CMK (cell line): ENCODE data around the gene SCP2.

Source experiments
- DNase-seq: peaks from one replicate; pipeline ENCODE4 v3.0.0-alpha.2; 2010; ENCODE audit warnings: low read depth

SCP2 gene

DNA sequence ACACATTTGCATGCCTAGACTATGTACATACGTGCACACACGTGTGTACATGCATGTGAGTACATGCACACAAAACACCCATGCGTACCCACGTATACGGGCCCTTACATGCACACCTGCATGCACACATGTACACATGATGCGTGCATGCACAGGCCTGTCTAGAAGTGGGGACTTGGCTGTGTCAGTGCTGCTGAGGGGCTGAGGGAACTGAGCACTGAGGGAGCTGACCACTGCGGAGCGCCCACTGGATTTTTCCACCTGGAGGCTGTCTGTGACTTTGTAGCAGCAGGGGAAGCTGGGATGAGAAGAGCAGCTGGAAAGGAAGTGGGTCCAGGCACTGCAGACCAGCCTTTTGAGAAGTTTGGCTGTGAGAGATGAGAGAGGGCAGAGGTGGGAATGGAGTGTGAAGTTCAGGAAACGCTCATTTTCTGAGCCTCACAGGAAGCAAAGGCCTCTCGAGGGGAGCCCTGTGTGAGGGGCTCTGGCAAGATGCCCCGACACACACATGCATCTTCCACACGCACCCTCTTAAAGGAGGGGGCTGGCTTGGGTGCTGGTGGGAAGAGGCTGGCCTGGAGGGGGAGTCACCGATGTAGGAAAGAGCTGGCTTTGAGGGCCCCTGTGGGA is 155.9 kb downstream of the SCP2 start:
- DNase-seq, result no peak

DNA sequence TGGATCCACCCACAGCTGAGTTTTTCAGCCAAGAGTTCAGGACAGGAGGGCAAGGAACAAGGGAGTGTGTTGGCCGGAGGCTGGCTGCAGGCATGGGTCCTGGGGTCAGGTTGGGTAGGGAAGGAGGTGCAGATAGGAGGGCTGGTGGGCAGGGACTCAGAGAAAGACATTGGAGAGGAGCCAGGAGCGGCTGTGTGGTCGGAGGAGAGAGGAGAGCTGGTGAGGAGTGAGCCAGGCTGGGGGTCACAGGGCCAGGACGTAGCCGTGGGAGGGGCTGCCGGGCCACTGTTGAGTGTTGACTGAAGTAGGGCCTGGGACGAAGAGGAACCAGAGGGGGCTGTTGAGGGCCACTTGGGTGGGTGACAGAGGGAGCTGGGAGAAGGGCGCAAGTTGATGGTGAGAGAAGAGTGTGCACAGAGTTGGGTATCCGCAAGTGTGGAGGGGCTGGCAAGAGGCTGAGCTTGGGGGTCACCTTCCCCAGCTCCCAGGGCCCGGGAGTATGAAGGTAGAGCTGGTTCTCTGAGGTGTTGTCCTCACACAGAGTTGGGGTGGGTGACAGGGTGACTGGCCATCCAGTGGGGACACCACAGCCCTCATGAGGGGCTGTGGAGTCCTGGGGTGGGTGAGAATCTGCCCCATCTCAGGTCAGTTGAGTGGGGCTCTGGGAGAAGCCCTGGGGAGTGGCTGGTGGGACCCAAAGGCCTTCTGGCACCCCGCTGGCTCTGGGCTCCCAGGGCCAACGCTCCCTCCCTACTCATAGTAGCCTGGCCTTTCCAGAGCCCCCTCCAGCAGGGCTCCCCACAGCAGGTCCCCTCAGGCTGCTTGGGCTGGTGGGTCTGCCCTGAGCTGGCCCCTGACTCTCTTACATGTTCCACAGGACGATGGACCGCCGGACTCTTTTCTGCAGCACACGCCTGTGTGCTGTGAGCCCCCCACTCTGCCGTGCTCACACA is 156.8 kb downstream of the SCP2 start:
- no peak for DNase-seq

GRCh38 chr1:53084589-53084971 is 157.5 kb downstream of the SCP2 start:
- no peak for DNase-seq

GRCh38 chr1:53085405-53085804 is 158.3 kb downstream of the SCP2 start:
- no peak for DNase-seq

GRCh38 chr1:53086491-53087070 is 159.5 kb downstream of the SCP2 start:
- DNase-seq, result no peak

DNA sequence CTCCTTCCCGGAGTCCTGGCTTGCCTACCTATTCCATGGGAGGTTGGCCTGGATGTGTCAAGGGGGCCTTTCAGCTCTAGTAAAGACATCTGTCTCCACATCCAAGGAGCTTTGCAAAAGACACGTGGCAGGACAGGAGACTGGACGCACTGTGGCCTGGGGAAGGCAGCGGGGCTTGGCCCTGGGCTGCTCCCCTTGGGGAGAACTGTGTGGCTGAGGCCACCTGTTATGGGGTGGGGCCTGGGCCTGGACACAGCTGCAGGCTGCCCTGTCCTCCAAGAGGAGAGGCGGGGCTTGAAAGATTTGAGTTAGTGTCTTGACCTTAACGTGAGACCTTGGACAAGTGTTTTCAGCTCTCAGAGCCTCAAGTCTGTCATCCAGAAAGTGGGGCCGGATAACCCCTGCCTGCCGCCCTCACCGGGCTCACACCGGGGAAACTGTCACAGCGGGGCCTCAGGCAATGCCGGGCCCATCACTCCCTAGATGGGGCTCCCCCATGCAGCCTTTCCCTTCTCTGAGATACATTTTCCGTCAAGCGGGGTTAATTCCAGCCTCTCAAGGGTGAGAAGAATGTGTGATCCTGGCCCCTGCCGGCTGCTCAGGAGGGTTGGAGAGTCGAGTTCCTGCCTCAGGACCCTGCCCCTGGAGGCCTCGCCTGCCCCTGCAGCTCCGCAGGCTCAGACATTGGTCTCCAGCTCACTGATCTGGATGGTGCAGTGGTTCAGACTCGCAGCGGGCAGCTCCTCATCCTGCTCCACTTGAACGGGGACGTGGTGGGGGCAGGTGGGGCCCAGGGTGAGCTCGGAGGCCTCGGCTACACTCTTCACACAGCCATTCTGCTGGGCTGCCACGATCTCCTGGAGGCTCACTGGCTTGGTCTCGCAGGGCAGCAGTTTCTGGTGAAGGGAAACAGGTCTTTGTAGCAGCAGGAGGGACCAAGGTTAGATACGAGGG is 160.5 kb downstream of the SCP2 start:
- no peak for DNase-seq

DNA sequence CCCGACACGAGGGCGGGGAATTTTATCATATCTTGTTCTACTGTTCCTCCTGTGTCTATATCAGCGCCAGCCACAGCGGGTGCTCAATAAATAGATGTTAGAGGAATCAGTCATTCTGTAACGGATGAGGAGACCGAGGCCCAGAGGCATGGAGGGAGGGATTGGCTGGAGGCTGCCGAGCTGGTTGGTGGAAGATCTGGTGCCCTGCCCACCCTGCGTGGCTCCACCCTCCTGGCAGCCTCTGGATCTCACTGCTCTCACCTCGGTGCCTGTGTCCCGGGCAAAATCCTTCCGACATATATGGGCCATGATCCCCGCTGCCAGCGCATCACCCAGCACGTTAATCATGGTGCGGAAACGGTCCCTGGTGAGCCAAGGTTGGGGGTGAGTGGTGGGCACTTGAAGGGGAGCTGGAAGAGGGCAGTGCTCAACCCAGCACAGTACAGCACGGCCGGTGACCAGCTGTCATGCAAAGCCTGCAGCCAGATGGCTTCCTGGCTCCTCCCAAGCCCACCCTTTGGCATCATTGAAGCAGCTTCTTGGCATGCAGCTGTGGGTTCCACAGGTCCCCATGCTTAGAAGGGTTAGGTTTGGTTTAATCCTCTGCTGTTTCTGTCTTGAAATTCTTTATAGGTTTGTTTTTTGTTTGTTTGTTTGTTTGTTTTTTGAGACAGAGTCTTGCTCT is 161.7 kb downstream of the SCP2 start:
- no peak for DNase-seq

- DNase-seq, result no peak
Observed at GRCh38 chr1:53089478-53090226, 162.6 kb downstream of the SCP2 start.

DNA sequence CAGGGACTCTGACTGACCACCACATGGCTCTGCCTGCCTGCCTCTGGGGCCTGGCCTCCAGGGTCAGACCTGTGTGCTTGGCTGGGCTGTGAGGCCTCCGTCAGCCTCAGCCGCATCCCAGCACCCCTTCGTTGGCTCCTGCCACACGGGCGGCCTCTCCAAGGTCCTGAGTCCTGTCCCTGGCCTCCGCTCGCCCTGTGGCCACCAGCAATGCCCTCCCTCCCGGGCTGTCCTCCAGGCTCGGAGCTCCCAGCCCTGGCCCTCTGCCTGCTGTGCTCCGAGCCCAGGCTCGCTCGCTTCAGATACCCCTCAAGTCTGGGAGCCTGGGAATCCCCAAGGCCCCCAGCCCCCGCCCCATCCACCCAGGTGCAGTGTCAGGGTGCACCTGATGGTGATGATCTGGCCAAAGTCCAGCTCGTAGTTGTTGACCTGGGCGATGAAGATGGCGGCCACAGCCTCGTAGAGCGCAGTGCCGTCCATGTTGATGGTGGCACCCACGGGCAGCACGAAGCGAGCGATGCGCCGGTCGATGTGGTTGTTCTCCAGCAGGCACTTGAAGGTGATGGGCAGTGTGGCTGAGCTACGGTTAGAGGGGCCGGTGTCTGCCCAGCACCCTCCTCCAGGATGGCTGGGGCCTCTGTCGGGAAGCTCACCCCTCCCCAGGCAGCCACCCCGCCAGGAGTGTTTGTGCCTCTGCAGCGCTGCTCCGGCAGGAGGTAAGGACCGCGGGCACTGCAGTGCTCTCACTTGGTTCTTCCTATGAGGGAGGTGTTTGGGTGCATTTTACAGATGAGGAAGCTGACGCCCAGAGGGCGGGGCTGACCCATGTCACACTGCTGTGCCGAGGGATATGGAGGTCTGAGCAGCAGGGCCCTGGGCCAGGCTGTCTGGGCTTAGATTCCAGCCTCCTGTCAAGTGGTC is 163.4 kb downstream of the SCP2 start:
- DNase-seq, result no peak

GRCh38 chr1:53091841-53092645 is 165.0 kb downstream of the SCP2 start:
- no peak for DNase-seq

GRCh38 chr1:53092659-53093450 is 165.8 kb downstream of the SCP2 start:
- no peak for DNase-seq

DNA sequence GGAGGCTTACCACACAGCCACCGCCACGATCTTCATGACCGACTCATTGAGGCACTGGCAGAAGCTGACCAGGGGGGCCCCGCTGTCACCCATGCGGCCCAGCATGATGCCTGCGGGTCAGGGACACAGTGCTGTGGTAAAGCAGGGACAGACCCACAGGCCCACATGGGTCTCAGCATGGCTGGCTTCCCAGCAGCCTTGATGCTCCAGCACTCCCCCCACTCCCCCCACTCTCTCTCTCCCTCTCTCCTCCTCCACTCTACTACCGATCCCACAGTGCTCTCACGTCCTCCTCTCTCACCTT is 166.3 kb downstream of the SCP2 start:
- no peak for DNase-seq

DNA sequence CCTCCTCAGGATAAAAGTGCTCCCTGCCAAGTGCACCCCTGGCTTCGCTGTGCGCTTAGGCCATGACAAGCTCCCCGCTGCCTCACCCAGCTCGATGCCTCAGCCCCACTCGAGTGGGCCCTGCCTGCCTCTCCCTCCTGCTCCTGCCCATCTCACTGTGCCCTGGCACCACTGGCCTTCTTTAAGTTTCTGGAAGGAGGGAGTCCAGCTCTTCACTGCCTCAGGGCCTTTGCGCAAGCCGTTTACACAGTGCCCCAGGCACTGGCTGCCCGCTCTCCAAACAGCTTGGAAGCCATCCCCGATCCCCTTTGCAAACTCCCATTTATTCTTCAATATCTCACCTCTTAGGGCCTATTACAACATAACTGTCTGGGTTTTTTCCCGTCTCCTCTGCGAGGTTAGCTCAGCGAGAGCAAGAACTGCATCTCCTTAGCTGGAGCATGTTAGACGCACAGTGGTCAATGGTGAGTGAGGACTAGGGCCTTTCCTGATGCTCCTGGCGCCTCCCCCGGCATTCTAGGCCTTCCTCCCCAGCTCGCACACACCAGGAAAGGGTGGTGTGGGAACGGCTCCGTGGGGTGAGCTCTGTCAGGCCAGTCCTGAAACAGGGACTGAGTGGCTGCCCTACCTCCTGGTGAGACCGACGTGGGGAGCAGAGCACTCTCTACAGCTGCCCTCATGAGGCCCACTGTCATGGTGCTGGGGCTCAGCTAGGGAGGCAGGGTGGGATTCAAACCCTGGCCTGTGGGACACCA is 166.9 kb downstream of the SCP2 start:
- no peak for DNase-seq

- DNase-seq, result no peak
Observed at GRCh38 chr1:53094533-53094919, 167.4 kb downstream of the SCP2 start.
